Endothelial cell of umbilical vein (primary cell): ENCODE results near the gene EZR. TPM values are rescaled to one million over a fixed set of nuclear protein-coding genes. Genes with fewer than 3 reads are reported as not detected.

ENCODE experiments used
- BruUV-seq: library from RNA; stranded (reverse); fragments of 400-500 nt; replicated peaks from 2 replicates; lab custom pipeline; 2021; lab: Mats Ljungman, UMichigan
- CTCF ChIA-PET: fragments of 300-600, 350-600 bp; sonication (Branson Sonifier 250); formaldehyde crosslinking; loops from one replicate; lab custom pipeline; 2021; ENCODE audit warnings: antibody characterized with exemption, inconsistent platforms; lab: Charles Lee
- POLR2A ChIA-PET: fragments of 300-600, 350-600 bp; sonication (Branson Sonifier 250); formaldehyde crosslinking; loops from one replicate; lab custom pipeline; 2021; ENCODE audit warnings: antibody characterized with exemption, inconsistent platforms; lab: Charles Lee
- DNase-seq: peaks from one replicate; pipeline ENCODE4 v3.0.0-alpha.2; 2011; ENCODE audit warnings: low read depth, low spot score
- FAIRE-seq: peaks from 2 replicates; lab custom pipeline; 2011; peaks lifted over from hg19 to GRCh38; lab: Jason Lieb, UNC
- H2AFZ ChIP-seq: 2 replicates; pipeline ENCODE4 v1.6.0; 2012; ENCODE audit warnings: low read depth, low read length, control low read depth, inconsistent platforms
- H3K27ac ChIP-seq: 2 replicates; pipeline ENCODE4 v1.5.1; 2011; ENCODE audit warnings: low read depth, mild to moderate bottlenecking, control low read depth, low read length, moderate library complexity; ENCODE audit not compliant: insufficient read depth
- H3K27me3 ChIP-seq, 2 experiments: 2 replicates each; pipeline versions ENCODE4 v1.6.0 to v1.6.1; 2011; ENCODE audit warnings: low read length in 2 of 2, mixed read lengths in 1 of 2; ENCODE audit not compliant: control insufficient read depth in 2 of 2, insufficient read depth in 2 of 2
- H3K36me3 ChIP-seq, 2 experiments: 2 replicates in 1 of 2; 3 replicates in 1 of 2; pipeline ENCODE4 v1.5.1; 2011; ENCODE audit warnings: low read length in 2 of 2, mild to moderate bottlenecking in 1 of 2, moderate library complexity in 1 of 2; ENCODE audit not compliant: control insufficient read depth in 2 of 2, insufficient read depth in 2 of 2; ENCODE audit errors: extremely low read depth in 1 of 2
- H3K4me1 ChIP-seq: 3 replicates; pipeline ENCODE4 v1.5.1; 2011; ENCODE audit warnings: mild to moderate bottlenecking, low read length; ENCODE audit not compliant: control insufficient read depth, insufficient read depth; ENCODE audit errors: extremely low read depth
- H3K4me2 ChIP-seq: 2 replicates; pipeline ENCODE4 v1.6.1; 2011; ENCODE audit warnings: low read length, control low read depth, mixed read lengths; ENCODE audit not compliant: insufficient read depth
- H3K4me3 ChIP-seq, 3 experiments: fragments of 200-600 bp in 1 of 3; sonication (generic), shearing (Covaris generic) in 1 of 3; replicated peaks in 1 of 3; 2 replicates each; pipeline ENCODE4 v1.5.1; 2011 to 2016; ENCODE audit warnings: control low read depth in 3 of 3, low read length in 3 of 3, mild to moderate bottlenecking in 2 of 3, inconsistent platforms in 1 of 3, low read depth in 1 of 3, moderate library complexity in 1 of 3; ENCODE audit not compliant: insufficient read depth in 1 of 3
- H3K79me2 ChIP-seq: 2 replicates; pipeline ENCODE4 v1.6.0; 2012; ENCODE audit warnings: low read length, inconsistent platforms; ENCODE audit not compliant: control insufficient read depth, insufficient read depth
- H3K9ac ChIP-seq: replicated peaks from 2 replicates; pipeline ENCODE3; 2011; ENCODE audit warnings: low read length, control low read depth; ENCODE audit not compliant: insufficient read depth; ENCODE audit errors: extremely low read depth
- H3K9me1 ChIP-seq: replicated peaks from 3 replicates; pipeline ENCODE4 v1.6.0; 2011; ENCODE audit warnings: mild to moderate bottlenecking, low read length; ENCODE audit not compliant: control insufficient read depth, insufficient read depth; ENCODE audit errors: extremely low read depth
- H3K9me3 ChIP-seq: replicated peaks from 2 replicates; pipeline ENCODE4 v1.5.1; 2012; ENCODE audit warnings: low read length, inconsistent platforms; ENCODE audit not compliant: control insufficient read depth, insufficient read depth
- H4K20me1 ChIP-seq: replicated peaks from 2 replicates; pipeline ENCODE3; 2011; ENCODE audit warnings: mild to moderate bottlenecking, low read length; ENCODE audit not compliant: control insufficient read depth, insufficient read depth; ENCODE audit errors: extremely low read depth
- MYC ChIP-seq: IDR thresholded peaks from one replicate; pipeline ENCODE4 v1.6.1; 2011; ENCODE audit warnings: mild to moderate bottlenecking, low read depth, low read length
- POLR2A ChIP-seq: IDR thresholded peaks from 2 replicates; pipeline ENCODE4 v1.6.1; 2012; ENCODE audit warnings: low read depth, mild to moderate bottlenecking, control low read depth, low read length
- dilution Hi-C: fragments of 300-500 bp; cut with MboI; formaldehyde crosslinking; loops from one replicate; pipeline ENCODE4 v1.15.0; 2019; ENCODE audit warnings: low sequenced_read_pairs; ENCODE audit not compliant: extremely low pct_ligation_motif_present
- intact Hi-C: fragments of 100-400 bp; cut with micrococcal nuclease; formaldehyde crosslinking; loops from one replicate; pipeline ENCODE4 v1.10.0; 2022
- polyA plus RNA-seq, 4 experiments: library from polyadenylated mRNA; depleted of rRNA in 3 of 4; stranded (reverse) in 3 of 4; unstranded in 1 of 4; fragments of >200 nt; gene quantifications; 2 replicates each; pipeline versions ENCODE4 v1.2.1 to v1.2.3, GENCODE V29; 2011 to 2012; ENCODE audit warnings: missing spikeins in 1 of 4
- total RNA-seq: library from RNA; stranded (reverse); gene quantifications from 2 replicates; pipeline ENCODE4 v1.2.3, GENCODE V29; 2021
- TF ChIP-seq, protein P1 (sequence below), 2 donors: IDR thresholded peaks; 1 replicate in 1 of 2; 2 replicates in 1 of 2; pipeline ENCODE4 v1.5.1; 2011; ENCODE audit warnings: low read length in 2 of 2, mild to moderate bottlenecking in 2 of 2, moderate library complexity in 2 of 2, control low read depth in 1 of 2, inconsistent platforms in 1 of 2, low read depth in 1 of 2; ENCODE audit not compliant: insufficient read depth in 1 of 2; ENCODE audit errors: extremely low read depth in 1 of 2
- TF ChIP-seq, protein P2 (sequence below): IDR thresholded peaks from 2 replicates; pipeline ENCODE4 v1.6.1; 2011; ENCODE audit not compliant: insufficient read depth, insufficient read length

Gene EZR
- total and polyA plus RNA-seq, 2 donors (not counting 3 experiments of a cell fraction or from before 2014, with no cell fraction given) = 58.5 to 108 TPM

DNA sequence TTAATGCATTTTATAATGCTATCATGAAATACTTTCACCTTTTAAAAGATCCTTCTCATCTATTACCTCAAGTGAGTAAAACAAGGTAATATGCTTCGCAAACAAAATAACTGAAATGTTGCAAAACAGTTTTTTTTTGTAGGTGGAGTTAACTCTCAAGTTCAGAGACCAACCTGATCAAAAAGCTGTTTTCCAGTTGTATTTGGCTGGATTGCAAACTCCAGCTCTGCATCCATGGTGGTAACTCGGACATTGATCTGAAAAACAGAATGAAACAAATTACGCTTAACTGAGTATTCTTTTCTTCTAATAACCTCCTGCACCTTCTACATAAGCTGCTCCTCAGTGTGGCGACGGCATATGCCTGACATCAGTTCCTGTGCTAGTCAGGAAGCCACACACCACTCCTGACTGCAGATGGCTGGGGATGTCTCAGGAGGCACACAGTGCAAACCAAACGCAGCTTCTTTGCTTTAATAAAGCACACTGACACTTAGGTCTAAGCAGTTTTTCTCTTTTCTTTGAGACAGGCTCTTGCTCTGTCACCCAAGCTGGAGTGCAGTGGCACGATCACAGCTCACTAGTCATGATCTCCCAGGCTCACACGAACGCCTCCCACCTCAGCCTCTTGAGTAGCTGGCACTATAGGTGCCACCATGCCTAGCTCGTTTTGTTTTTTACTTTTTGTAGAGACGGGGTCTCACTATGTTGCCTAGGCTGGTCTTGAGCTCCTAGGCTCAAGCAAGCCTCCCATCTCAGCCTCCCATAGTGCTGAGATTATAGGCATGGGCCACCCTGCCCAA, 29.9 kb downstream of the EZR start:
- H3K79me2 ChIP-seq = peaks cover 48% of the 10 kb centered on the region
- H3K9ac ChIP-seq = no peak overlapping the region
- H3K4me3 ChIP-seq = no peak overlapping the region
- intact Hi-C loops = loop anchor here (10.0 kb wide), 1 partner anchor 85 kb away; no protein-coding TSS in a partner anchor
- H3K27me3 ChIP-seq = no peaks in the 10 kb centered on the region
- H3K4me2 ChIP-seq = no peak overlapping the region
- H3K4me1 ChIP-seq = peaks cover 6% of the 10 kb centered on the region
- BruUV-seq = no TSS peak
- POLR2A ChIA-PET = no interaction called here
- dilution Hi-C loops = no loop called here
- H3K9me3 ChIP-seq = no peaks in the 10 kb centered on the region
- TF ChIP-seq, protein P1, sequence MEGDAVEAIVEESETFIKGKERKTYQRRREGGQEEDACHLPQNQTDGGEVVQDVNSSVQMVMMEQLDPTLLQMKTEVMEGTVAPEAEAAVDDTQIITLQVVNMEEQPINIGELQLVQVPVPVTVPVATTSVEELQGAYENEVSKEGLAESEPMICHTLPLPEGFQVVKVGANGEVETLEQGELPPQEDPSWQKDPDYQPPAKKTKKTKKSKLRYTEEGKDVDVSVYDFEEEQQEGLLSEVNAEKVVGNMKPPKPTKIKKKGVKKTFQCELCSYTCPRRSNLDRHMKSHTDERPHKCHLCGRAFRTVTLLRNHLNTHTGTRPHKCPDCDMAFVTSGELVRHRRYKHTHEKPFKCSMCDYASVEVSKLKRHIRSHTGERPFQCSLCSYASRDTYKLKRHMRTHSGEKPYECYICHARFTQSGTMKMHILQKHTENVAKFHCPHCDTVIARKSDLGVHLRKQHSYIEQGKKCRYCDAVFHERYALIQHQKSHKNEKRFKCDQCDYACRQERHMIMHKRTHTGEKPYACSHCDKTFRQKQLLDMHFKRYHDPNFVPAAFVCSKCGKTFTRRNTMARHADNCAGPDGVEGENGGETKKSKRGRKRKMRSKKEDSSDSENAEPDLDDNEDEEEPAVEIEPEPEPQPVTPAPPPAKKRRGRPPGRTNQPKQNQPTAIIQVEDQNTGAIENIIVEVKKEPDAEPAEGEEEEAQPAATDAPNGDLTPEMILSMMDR (IDR thresholded peaks at IDR 0.05; ENCODE audit: extremely low read depth in 1 of 2, insufficient read depth in 1 of 2, low read depth in 1 of 2, low read length in 2 of 2) = no peak
- TF ChIP-seq, protein P2, sequence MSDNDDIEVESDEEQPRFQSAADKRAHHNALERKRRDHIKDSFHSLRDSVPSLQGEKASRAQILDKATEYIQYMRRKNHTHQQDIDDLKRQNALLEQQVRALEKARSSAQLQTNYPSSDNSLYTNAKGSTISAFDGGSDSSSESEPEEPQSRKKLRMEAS = no peak
- TF ChIP-seq MYC = no peak
- TF ChIP-seq POLR2A = no peak
- H3K36me3 ChIP-seq = peaks cover 3 to 13% of the 10 kb centered on the region in 2 experiments
- H3K27ac ChIP-seq = no peak overlapping the region
- DNase-seq (no peak), FAIRE-seq (no peak)
- CTCF ChIA-PET = interaction anchor here (0.8 to 2.4 kb wide), 8 partner anchors 8 to 185 kb away, joined by 3 to 12 read pairs (median 3); no protein-coding TSS in a partner anchor
- H4K20me1 ChIP-seq = no peaks in the 10 kb centered on the region
- H2AFZ ChIP-seq = no peak overlapping the region
- no peaks in the 10 kb centered on the region for H3K9me1 ChIP-seq
